Activated CD4-positive, CD25-positive, alpha-beta regulatory T cell (primary cell): ENCODE results near the gene SLC25A21.

Experiments
- DNase-seq, 4 experiments: peaks; one replicate each; lab custom pipeline; 2025; lab: John Stamatoyannopoulos, UW

SLC25A21 gene

DNA sequence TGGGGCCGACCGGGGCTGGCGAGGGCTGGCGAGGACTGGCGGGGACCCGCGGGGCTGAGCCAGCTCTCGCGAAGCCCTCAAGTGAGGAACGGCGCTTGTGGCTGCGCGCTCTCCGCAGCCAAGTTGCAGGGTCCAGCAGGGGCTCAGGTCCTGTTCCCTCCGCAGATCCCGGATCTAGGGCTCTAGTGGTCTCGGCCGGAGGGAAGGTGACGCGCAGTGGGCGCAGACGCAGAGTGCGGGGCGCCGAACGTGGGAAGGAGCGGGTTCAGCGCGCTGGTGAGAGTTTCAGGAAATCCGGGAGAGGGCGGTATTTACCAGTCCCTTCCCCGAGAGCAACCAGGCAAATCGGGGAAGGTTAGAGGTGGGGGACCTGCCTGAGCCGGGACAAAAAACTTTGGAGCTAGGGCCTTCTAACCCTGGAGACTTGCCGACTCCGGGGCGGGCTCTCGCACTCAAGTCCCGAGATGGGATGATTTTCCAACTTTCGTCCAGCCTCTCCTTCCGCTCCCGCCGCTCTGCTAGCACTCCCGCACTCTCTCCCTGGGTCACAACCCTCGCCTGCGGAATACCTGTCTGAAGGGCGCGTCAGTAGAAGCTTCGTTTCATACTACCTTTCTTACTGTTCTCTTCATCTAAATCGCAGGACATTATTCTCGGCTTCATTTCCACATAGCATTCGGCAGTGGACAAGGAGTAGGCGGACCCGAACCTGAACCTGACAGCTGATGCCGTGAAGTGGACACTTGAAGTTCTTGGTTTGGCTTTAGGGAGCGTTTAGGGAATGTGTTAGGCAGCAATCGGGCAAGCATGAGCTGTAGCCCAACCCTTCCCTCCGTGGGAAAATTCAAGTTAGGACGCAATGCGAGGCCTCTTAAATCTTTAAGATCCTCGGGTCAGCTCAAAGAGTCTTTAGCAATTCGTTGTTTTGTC lies 524.3 kb downstream of the SLC25A21 start:
- no peak for DNase-seq

GRCh38 chr14:36647417-36647823 lies 525.0 kb downstream of the SLC25A21 start:
- no peak for DNase-seq

DNA sequence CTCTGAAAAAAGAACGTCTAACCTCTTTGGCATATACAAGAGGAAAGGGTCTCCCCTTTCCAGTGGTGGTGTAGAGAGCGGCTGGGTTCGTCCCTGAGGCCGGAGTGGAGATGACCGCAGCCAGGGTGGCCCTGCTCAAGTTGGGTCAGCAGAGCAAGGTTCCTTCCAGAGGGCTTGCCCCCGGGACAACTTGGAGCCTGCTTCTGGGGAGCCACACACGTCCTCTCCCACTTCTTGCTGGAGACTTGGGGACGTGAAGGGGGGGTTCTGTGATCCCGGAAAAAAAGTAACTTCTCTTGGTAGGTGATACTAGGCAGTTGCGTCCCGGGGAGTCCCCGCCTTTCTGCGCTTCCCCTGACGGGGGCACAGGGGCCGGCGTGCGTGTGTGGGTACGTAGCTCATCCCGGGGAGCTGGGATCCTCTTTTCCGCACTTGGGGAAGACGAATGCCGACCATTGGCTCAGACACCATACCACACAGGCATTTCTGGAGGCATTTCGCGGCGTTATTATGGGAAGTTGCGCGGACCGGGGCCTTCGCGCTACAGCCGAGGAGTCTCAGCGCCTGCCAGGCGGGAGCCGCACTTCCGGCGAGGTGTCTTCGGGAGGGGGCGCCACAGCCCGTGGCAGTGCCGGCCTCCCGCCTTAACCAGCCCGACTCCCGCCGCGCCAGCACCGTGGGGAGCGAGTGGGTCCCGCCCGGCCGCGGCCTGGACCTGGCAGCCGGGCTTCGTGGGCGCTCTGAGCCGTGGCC lies 525.6 kb downstream of the SLC25A21 start:
- DNase-seq: no peak

- no peak for DNase-seq
Measured at GRCh38 chr14:36633580-36633979, 538.8 kb downstream of the SLC25A21 start.
